Smooth muscle cell (in vitro differentiated cells): ENCODE measurements around the gene ZNF84. TPM values are rescaled to one million over a fixed set of nuclear protein-coding genes. Genes with fewer than 3 reads are reported as not detected.
A peak's percentile ranks its signal among the peaks of the same experiment; 100 is the strongest.

Experiments
- DNase-seq: peaks from one replicate; lab custom pipeline; 2025; ENCODE audit not compliant: unreplicated experiment; lab: John Stamatoyannopoulos, UW
- H2AFZ ChIP-seq: fragments of 200-600 bp; sonication (generic); 2 replicates; pipeline ENCODE4 v1.6.0; 2016; ENCODE audit warnings: antibody characterized with exemption, low read depth, mild to moderate bottlenecking
- H3F3A ChIP-seq: fragments of 200-600 bp; sonication (generic); 2 replicates; pipeline ENCODE4 v1.6.0; 2017; ENCODE audit warnings: antibody characterized with exemption, low read depth
- H3K27ac ChIP-seq: fragments of 200-600 bp; sonication (generic); 2 replicates; pipeline ENCODE4 v1.5.1; 2016; ENCODE audit warnings: low read depth, mild to moderate bottlenecking
- H3K27me3 ChIP-seq: fragments of 200-600 bp; sonication (generic); 2 replicates; pipeline ENCODE4 v1.6.1; 2016; ENCODE audit warnings: low read depth, mild to moderate bottlenecking
- H3K36me3 ChIP-seq: fragments of 200-600 bp; sonication (generic); 2 replicates; pipeline ENCODE4 v1.5.1; 2016; ENCODE audit warnings: low read depth
- H3K4me1 ChIP-seq: fragments of 200-600 bp; sonication (generic); 2 replicates; pipeline ENCODE4 v1.5.1; 2016; ENCODE audit warnings: low read depth
- H3K4me2 ChIP-seq: fragments of 200-600 bp; sonication (generic); 2 replicates; pipeline ENCODE4 v1.6.0; 2016; ENCODE audit warnings: mild to moderate bottlenecking
- H3K4me3 ChIP-seq: fragments of 200-600 bp; sonication (generic); 2 replicates; pipeline ENCODE4 v1.5.1; 2016; ENCODE audit warnings: mild to moderate bottlenecking
- H3K79me2 ChIP-seq: fragments of 200-600 bp; sonication (generic); 2 replicates; pipeline ENCODE4 v1.6.0; 2016; ENCODE audit warnings: low read depth, mild to moderate bottlenecking
- H3K9ac ChIP-seq: fragments of 200-600 bp; sonication (generic); 2 replicates; pipeline ENCODE4 v1.6.0; 2016; ENCODE audit warnings: low read depth
- H3K9me3 ChIP-seq: fragments of 200-600 bp; sonication (generic); replicated peaks from 2 replicates; pipeline ENCODE4 v1.5.1; 2016; ENCODE audit warnings: low read depth
- H4K20me1 ChIP-seq: fragments of 200-600 bp; sonication (generic); 2 replicates; pipeline ENCODE4 v1.6.0; 2016; ENCODE audit warnings: low read depth
- CTCF ChIP-seq: fragments of 200-600 bp; sonication (generic); IDR thresholded peaks from 2 replicates; pipeline ENCODE4 v1.5.1; 2017; ENCODE audit warnings: borderline replicate concordance, mild to moderate bottlenecking, antibody characterized with exemption; ENCODE audit not compliant: insufficient read depth, poor library complexity, severe bottlenecking
- WGBS: methylation state at CpG from one replicate; pipeline ENCODE4 v1.1.7; 2016; ENCODE audit warnings: low lambda C conversion rate; 5-methylcytosine and 5-hydroxymethylcytosine counted together
- polyA plus RNA-seq: library from polyadenylated mRNA; unstranded; fragments of >200 nt; fragmentation: Nextera tagmentation; extraction: Ambion mirVana; gene quantifications from 2 replicates; pipeline ENCODE4 v1.2.1, GENCODE V29; 2016
- total RNA-seq: library from RNA; depleted of rRNA; stranded (reverse); fragments of >200 nt; gene quantifications from 2 replicates; pipeline ENCODE4 v1.2.3, GENCODE V29; 2014

ZNF84 gene
- total and polyA plus RNA-seq, 2 experiments from 2014 or later, result 12.1 to 28.5 TPM

GRCh38 chr12:133057446-133057845, 20.1 kb downstream of the ZNF84 start:
- Histone ChIP-seq H3K4me2 (no peak overlapping the region), H3K27ac (no peak overlapping the region), H3F3A (peaks cover 36% of the 10 kb centered on the region), H3K9me3 (peaks cover 97% of the 10 kb centered on the region), H3K27me3 (no peaks in the 10 kb centered on the region), H4K20me1 (no peaks in the 10 kb centered on the region), H3K4me1 (no peaks in the 10 kb centered on the region), H3K9ac (no peak overlapping the region), H3K79me2 (no peaks in the 10 kb centered on the region), H3K36me3 (peaks cover 78% of the 10 kb centered on the region), H3K4me3 (no peak overlapping the region), H2AFZ (no peak overlapping the region)
- WGBS, result 100% methylated on average over 5 of the region's 5 CpGs
- no peak for TF ChIP-seq CTCF
- DNase-seq, result no peak

- no peak for DNase-seq
- peaks cover 70% of the 10 kb centered on the region for H3K36me3 ChIP-seq
- no peak overlapping the region for H3K9ac ChIP-seq
- no peaks in the 10 kb centered on the region for H4K20me1 ChIP-seq
- H3K4me3 ChIP-seq, result peak overlapping the region; percentile 1
- no peaks in the 10 kb centered on the region for H3K79me2 ChIP-seq
- no peak overlapping the region for H3K4me2 ChIP-seq
- H3K9me3 ChIP-seq, result peaks cover 96% of the 10 kb centered on the region
- H3K4me1 ChIP-seq, result no peaks in the 10 kb centered on the region
- no peak for TF ChIP-seq CTCF
- peaks cover 36% of the 10 kb centered on the region for H3F3A ChIP-seq
- H3K27me3 ChIP-seq, result no peaks in the 10 kb centered on the region
- no peak overlapping the region for H3K27ac ChIP-seq
- no peak overlapping the region for H2AFZ ChIP-seq
- WGBS, result 92% methylated on average over 8 of the region's 8 CpGs
Observed at GRCh38 chr12:133058203-133059113, 21.1 kb downstream of the ZNF84 start.

- H3K4me1 ChIP-seq, result no peaks in the 10 kb centered on the region
- no peaks in the 10 kb centered on the region for H3K27me3 ChIP-seq
- no peak for TF ChIP-seq CTCF
- DNase-seq, result no peak
- H3K4me3 ChIP-seq, result no peak overlapping the region
- no peak overlapping the region for H2AFZ ChIP-seq
- H4K20me1 ChIP-seq, result no peaks in the 10 kb centered on the region
- H3K36me3 ChIP-seq, result peaks cover 48% of the 10 kb centered on the region
- 100% methylated on average over 1 of the region's 1 CpG for WGBS
- peaks cover 29% of the 10 kb centered on the region for H3F3A ChIP-seq
- no peak overlapping the region for H3K27ac ChIP-seq
- H3K9me3 ChIP-seq, result peaks cover 82% of the 10 kb centered on the region
- no peak overlapping the region for H3K4me2 ChIP-seq
- H3K79me2 ChIP-seq, result no peaks in the 10 kb centered on the region
- H3K9ac ChIP-seq, result no peak overlapping the region
Observed at GRCh38 chr12:133061954-133062353, 24.6 kb downstream of the ZNF84 start.
